ENCODE data around the gene ARL3.

ARL3 gene

GRCh38 chr10:102668326-102669107 is 45.7 kb downstream of the ARL3 start:
- TF ChIP-seq POLR2A (IDR thresholded peaks at IDR 0.05; ENCODE audit: low read length) (no peak), GATA1 (IDR thresholded peaks at IDR 0.05; ENCODE audit: low read depth, low read length) (no peak)
- DNase-seq = no peak

GRCh38 chr10:102667411-102667810 is 46.8 kb downstream of the ARL3 start:
- peak in 1 of 2 experiments; percentile 47 for DNase-seq

GRCh38 chr10:102665904-102666509 is 48.2 kb downstream of the ARL3 start:
- TF ChIP-seq POLR2A (IDR thresholded peaks at IDR 0.05; ENCODE audit: low read length) = no peak
- TF ChIP-seq GATA1 (IDR thresholded peaks at IDR 0.05; ENCODE audit: low read depth, low read length) = no peak
- DNase-seq = no peak

GRCh38 chr10:102661658-102662028 is 52.6 kb downstream of the ARL3 start:
- no peak for TF ChIP-seq POLR2A (IDR thresholded peaks at IDR 0.05; ENCODE audit: low read length)
- no peak for DNase-seq

GRCh38 chr10:102660888-102661657 is 53.1 kb downstream of the ARL3 start:
- TF ChIP-seq GATA1 (IDR thresholded peaks at IDR 0.05; ENCODE audit: low read depth, low read length) (no peak), POLR2A (IDR thresholded peaks at IDR 0.05; ENCODE audit: low read length) (no peak)
- DNase-seq = peak; percentile 63 to 78

- no peak for DNase-seq
- TF ChIP-seq GATA1 (IDR thresholded peaks at IDR 0.05; ENCODE audit: low read depth, low read length) (no peak), POLR2A (IDR thresholded peaks at IDR 0.05; ENCODE audit: low read length) (no peak)
These were observed 55.4 kb downstream of the ARL3 start for GRCh38 chr10:102658802-102659201.

GRCh38 chr10:102657984-102658724 is 56.0 kb downstream of the ARL3 start:
- DNase-seq = no peak
- TF ChIP-seq POLR2A (IDR thresholded peaks at IDR 0.05; ENCODE audit: low read length) (no peak), GATA1 (IDR thresholded peaks at IDR 0.05; ENCODE audit: low read depth, low read length) (no peak)

GRCh38 chr10:102657451-102657850 is 56.7 kb downstream of the ARL3 start:
- DNase-seq = no peak
- no peak for TF ChIP-seq GATA1 (IDR thresholded peaks at IDR 0.05; ENCODE audit: low read depth, low read length)
- TF ChIP-seq POLR2A (IDR thresholded peaks at IDR 0.05; ENCODE audit: low read length) = no peak

GRCh38 chr10:102656791-102657371 is 57.3 kb downstream of the ARL3 start:
- DNase-seq = no peak

GRCh38 chr10:102656026-102656425 is 58.2 kb downstream of the ARL3 start:
- no peak for TF ChIP-seq POLR2A (IDR thresholded peaks at IDR 0.05; ENCODE audit: low read length)
- TF ChIP-seq GATA1 (IDR thresholded peaks at IDR 0.05; ENCODE audit: low read depth, low read length) = no peak
- no peak for DNase-seq

More at GRCh38 chr10:102656791-102657371, 57.3 kb downstream of the ARL3 start:
- no peak for TF ChIP-seq GATA1 (IDR thresholded peaks at IDR 0.05; ENCODE audit: low read depth, low read length)
- no peak for TF ChIP-seq POLR2A (IDR thresholded peaks at IDR 0.05; ENCODE audit: low read length)

- DNase-seq = no peak
- TF ChIP-seq GATA1 (IDR thresholded peaks at IDR 0.05; ENCODE audit: low read depth, low read length) (no peak), POLR2A (IDR thresholded peaks at IDR 0.05; ENCODE audit: low read length) (no peak)
These were observed 59.2 kb downstream of the ARL3 start for GRCh38 chr10:102654969-102655368.

- no peak for TF ChIP-seq POLR2A (IDR thresholded peaks at IDR 0.05; ENCODE audit: low read length)
- TF ChIP-seq GATA1 (IDR thresholded peaks at IDR 0.05; ENCODE audit: low read depth, low read length) = no peak
- DNase-seq = no peak
These were observed 59.6 kb downstream of the ARL3 start for GRCh38 chr10:102654566-102654965.

GRCh38 chr10:102653060-102653459 is 61.1 kb downstream of the ARL3 start:
- DNase-seq = no peak
- TF ChIP-seq GATA1 (IDR thresholded peaks at IDR 0.05; ENCODE audit: low read depth, low read length) = no peak

All from erythroblast (primary cell).